ENCODE results near the gene RNF31. TPM values are rescaled to one million over a fixed set of nuclear protein-coding genes. Genes with fewer than 3 reads are reported as not detected.

Gene RNF31
- total RNA-seq, 6 experiments from 2014 or later, result 38.5 to 53.6 (median 47.2) TPM

DNA sequence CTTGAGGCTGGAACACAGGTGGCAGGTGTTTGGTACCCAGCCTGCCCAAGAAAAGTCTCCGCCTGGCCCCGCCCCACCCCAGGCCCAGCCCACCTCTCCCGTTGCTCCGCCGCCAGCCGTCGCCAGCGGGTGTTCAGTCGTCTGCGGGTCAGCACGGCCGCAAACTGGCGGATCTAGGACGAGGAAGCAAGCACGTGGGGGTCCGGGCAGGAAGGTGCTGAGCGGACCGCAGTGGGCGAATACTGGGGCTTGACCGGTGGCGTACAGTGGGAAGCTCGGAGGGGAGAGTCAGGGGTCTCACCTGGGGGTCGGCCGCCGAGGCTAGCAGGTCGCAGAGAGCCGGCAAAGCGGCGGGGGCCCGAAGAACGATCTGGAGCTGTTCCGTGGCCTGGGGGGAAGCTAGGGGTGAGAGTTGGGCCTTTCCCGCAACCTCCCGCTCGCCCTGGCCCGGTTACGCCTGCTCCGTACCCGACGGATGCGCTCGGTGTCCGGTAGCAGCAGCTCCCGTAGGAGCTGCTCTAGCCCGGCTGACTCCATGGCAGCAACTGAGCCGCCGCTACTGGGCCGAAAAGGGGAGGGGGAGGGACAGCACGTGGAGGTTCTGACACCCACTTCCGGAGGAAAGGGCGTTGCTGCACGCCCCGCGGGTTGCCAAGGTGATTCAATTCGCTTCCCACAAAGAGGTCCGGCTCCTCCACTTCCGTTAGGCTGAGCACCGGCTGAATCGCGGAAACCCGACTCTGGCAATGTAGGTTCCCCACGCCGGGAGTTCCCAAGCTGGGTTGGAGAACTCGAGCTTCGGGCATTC lies 41.2 kb downstream of the RNF31 start, which contains the start of gene IPO4:
Gene IPO4 (minus strand): TSS at position 566 of the 808 bp plus-strand sequence. CDS start 29 bp downstream, at position 537.
- peaks cover 4% of the 10 kb centered on the region for H3K27me3 Mint-ChIP-seq (ENCODE audit: insufficient read depth)
- no peaks in the 10 kb centered on the region for H3K9me3 Mint-ChIP-seq
- peak within 1 kb of the TSS; percentile 90 for H3K4me3 Mint-ChIP-seq

GRCh38 chr14:24189059-24189375 lies 41.7 kb downstream of the RNF31 start:
- H3K4me1 Mint-ChIP-seq (ENCODE audit: low read depth), result peaks cover 44% of the 10 kb centered on the region
- H3K36me3 Mint-ChIP-seq (ENCODE audit: low read depth), result peaks cover 26% of the 10 kb centered on the region
- TF ChIP-seq, protein P1, sequence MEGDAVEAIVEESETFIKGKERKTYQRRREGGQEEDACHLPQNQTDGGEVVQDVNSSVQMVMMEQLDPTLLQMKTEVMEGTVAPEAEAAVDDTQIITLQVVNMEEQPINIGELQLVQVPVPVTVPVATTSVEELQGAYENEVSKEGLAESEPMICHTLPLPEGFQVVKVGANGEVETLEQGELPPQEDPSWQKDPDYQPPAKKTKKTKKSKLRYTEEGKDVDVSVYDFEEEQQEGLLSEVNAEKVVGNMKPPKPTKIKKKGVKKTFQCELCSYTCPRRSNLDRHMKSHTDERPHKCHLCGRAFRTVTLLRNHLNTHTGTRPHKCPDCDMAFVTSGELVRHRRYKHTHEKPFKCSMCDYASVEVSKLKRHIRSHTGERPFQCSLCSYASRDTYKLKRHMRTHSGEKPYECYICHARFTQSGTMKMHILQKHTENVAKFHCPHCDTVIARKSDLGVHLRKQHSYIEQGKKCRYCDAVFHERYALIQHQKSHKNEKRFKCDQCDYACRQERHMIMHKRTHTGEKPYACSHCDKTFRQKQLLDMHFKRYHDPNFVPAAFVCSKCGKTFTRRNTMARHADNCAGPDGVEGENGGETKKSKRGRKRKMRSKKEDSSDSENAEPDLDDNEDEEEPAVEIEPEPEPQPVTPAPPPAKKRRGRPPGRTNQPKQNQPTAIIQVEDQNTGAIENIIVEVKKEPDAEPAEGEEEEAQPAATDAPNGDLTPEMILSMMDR (IDR thresholded peaks at IDR 0.05), result no peak
- peak overlapping the region; percentile 92 for H3K27ac Mint-ChIP-seq
- peak overlapping the region; percentile 90 for H3K4me3 Mint-ChIP-seq
- H3K27me3 Mint-ChIP-seq (ENCODE audit: insufficient read depth), result peaks cover 2% of the 10 kb centered on the region
- no peak for DNase-seq
- H3K9me3 Mint-ChIP-seq, result no peaks in the 10 kb centered on the region

More for the DNA sequence above, 41.2 kb downstream of the RNF31 start, which contains the start of gene IPO4:
- H3K36me3 Mint-ChIP-seq (ENCODE audit: low read depth), result peaks cover 26% of the 10 kb centered on the region
- TF ChIP-seq, protein P1 (IDR thresholded peaks at IDR 0.05), result no peak
- H3K27ac Mint-ChIP-seq, result peak within 1 kb of the TSS; percentile 92
- H3K4me1 Mint-ChIP-seq (ENCODE audit: low read depth), result peaks cover 41% of the 10 kb centered on the region
- DNase-seq, result peak; percentile 97

DNA sequence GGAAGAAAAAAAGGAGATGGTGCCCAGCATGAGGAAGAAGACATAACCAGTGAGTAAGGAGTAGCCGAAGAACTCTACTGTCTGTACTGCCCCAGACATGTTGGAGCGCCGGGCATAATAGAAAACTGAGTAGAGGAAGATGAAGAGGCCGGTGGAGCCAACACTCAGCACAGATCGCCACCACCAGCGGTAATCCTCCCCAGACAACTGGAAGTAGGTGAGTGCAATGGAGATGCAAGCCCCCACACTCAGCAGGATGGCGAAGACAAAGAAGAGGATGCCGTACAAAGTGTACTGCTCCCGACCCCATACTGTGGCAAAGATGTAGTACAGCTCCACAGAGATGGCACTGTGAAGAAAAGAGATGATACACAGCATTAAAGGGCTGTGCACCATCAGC lies 42.2 kb downstream of the RNF31 start:
- Mint-ChIP-seq H3K4me1 (ENCODE audit: low read depth) (peaks cover 48% of the 10 kb centered on the region), H3K27me3 (ENCODE audit: insufficient read depth) (no peaks in the 10 kb centered on the region; the same call in 1 of the 2 replicates), H3K4me3 (peak overlapping the region; percentile 90), H3K36me3 (ENCODE audit: low read depth) (peaks cover 29% of the 10 kb centered on the region), H3K9me3 (no peaks in the 10 kb centered on the region), H3K27ac (peak overlapping the region; percentile 92)
- TF ChIP-seq, protein P1 (IDR thresholded peaks at IDR 0.05), result no peak
- DNase-seq, result no peak

DNA sequence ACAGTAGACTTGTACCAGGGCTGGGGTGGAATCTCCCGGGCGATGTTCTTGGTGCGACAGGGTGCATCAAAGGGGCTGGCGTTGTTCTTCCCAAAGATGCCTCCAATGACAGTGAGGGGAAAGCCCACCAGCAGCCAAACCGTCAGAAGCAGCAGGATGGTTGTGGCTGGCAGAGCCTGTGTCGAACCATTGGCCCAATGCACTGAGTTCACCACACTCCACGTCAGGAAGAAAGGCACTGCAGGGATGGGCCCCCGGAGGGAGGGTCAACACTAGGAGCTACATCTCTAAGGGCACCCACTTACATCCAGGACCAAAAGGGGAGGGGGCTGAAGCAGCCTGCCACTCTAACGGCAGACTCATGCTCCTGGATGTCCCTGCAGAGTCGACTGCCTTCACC lies 43.1 kb downstream of the RNF31 start:
- H3K36me3 Mint-ChIP-seq (ENCODE audit: low read depth), result peaks cover 31% of the 10 kb centered on the region
- H3K27ac Mint-ChIP-seq, result no peak overlapping the region; the same call in 1 of the 2 replicates
- H3K4me3 Mint-ChIP-seq, result no peak overlapping the region
- DNase-seq, result no peak
- peaks cover 53% of the 10 kb centered on the region for H3K4me1 Mint-ChIP-seq (ENCODE audit: low read depth)
- TF ChIP-seq, protein P1 (IDR thresholded peaks at IDR 0.05), result no peak
- H3K27me3 Mint-ChIP-seq (ENCODE audit: insufficient read depth), result no peaks in the 10 kb centered on the region; the same call in none of the 2 replicates
- H3K9me3 Mint-ChIP-seq, result no peaks in the 10 kb centered on the region

DNA sequence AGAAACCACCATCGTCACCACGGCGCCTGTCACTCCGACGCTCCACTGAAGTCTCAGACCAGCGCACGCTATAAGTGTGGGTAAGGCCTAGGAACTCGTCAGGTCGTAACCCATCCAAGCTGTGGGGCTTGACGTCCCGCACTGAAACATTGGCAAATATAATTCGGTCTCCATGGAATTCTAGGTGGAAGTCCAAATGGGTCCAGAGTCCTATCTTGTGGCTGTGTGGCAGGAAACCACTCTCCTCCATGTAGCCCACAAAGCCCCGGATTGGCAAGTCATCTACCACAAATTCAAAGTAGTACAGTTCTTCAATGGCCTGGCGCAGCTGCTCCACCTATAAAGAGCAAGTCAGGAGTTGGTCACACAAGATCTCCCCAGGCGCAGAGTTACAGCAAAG lies 45.6 kb downstream of the RNF31 start:
- TF ChIP-seq, protein P1 (IDR thresholded peaks at IDR 0.05), result no peak
- no peak overlapping the region for H3K27ac Mint-ChIP-seq
- no peaks in the 10 kb centered on the region; the same call in none of the 2 replicates for H3K27me3 Mint-ChIP-seq (ENCODE audit: insufficient read depth)
- no peaks in the 10 kb centered on the region for H3K9me3 Mint-ChIP-seq
- no peak overlapping the region for H3K4me3 Mint-ChIP-seq
- no peak for DNase-seq
- peaks cover 25% of the 10 kb centered on the region for H3K36me3 Mint-ChIP-seq (ENCODE audit: low read depth)
- peaks cover 55% of the 10 kb centered on the region for H3K4me1 Mint-ChIP-seq (ENCODE audit: low read depth)
